Measurements from ENCODE around the gene EIF2B1.
A peak's percentile ranks its signal among the peaks of the same experiment; 100 is the strongest.

Gene EIF2B1

DNA sequence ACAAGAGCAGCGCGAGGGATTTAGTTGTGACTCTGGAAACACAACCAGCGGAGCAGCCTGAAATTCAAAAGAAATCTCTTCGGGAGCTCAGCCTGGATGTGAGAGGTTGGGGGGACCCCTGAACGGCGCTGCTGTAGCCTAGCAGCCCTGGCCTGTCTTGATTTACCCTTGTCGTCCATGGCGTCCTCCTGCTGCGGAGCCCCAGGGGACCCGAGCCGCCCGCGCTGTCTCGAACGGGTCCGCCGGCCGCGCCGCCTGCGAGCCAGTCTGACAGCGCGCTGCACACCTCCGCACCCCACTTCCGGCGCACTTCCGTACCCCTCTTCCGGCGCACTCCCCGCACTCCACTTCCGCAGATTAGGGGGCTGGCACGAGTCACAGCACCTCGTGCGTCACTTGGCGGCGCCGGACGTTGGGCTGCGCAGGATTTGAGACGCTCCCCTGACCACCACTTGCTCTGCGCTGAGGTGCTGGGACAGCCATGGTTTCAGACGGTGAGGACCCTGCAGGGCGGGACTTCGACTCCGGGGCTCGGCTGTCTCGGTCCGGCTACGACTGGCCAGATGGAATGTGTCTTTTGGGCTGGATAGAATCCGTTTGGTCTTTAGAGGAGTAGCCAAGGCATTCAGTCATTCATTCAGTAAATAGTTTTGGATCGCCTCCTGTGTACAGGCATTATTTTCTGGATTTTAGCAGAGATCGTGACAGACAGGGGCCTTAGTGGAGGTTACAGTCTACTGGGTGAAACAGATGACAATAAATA is at the start of gene EIF2B1, which contains the start of gene GTF2H3:
Gene EIF2B1, minus strand, starts transcription at position 308 of the 763 bp plus-strand sequence. Its CDS starts 129 bp downstream, at position 179.
Gene GTF2H3, plus strand, starts transcription at position 451 of the 763 bp plus-strand sequence. Its CDS starts 31 bp downstream, at position 482.
- DNase-seq, result peak; percentile 93

DNA sequence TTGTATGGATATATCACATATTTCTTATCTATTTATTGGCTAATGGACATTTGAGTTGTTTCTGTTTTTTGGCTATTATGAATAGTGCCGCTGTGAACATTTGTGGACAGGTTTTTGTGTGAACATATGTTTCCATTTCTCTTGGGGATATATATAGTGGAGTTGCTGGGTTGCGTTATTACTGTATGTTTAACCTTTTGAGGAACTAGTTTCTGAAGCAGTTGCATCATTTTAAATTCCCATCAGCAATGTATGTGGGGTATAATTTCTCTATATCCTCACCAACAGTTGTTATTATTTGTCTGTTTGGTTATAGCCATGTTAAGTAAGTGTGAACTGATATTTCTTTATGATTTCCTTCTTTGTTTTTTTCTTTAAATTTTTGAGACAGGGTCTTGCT is 48.1 kb upstream of the EIF2B1 start:
- DNase-seq, result no peak

DNA sequence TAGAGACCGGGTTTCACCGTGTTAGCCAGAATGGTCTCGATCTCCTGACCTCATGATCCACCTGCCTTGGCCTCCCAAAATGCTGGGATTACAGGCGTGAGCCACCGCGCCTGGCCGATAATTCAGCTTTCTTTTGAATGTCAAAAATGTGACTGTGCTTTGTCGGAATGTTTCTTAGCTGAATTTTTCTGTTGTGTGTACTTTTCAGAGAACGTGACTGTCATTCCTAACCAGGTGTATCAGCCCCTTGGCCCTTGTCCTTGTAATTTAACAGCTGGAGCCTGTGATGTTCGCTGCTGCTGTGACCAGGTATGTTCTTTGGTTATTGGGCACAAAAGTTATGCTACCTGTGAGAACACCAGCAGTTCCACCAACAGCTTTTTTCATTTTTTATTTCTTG is 45.5 kb upstream of the EIF2B1 start:
- no peak for DNase-seq

GRCh38 chr12:123676616-123677320 is 43.3 kb upstream of the EIF2B1 start:
- DNase-seq, result no peak

DNA sequence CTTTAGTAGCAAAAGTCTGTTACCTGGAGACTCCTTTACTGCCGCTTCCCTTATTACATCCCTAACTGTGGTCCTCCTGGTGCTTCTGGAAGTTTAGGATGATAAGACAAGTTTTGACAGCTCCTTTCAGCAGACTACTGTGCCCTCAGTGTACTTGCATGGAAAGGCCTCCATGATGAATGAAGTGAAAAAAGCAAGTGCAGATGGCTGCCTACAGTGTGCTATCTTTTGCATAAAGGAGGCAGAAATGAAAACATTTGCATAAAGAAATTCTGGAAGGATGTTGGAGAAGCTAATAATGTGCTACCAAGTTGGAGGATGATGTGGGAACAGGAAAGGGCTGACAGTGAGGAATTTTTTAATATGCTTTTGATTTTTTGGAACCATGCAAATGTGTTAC is 42.0 kb upstream of the EIF2B1 start:
- DNase-seq, result no peak

DNA sequence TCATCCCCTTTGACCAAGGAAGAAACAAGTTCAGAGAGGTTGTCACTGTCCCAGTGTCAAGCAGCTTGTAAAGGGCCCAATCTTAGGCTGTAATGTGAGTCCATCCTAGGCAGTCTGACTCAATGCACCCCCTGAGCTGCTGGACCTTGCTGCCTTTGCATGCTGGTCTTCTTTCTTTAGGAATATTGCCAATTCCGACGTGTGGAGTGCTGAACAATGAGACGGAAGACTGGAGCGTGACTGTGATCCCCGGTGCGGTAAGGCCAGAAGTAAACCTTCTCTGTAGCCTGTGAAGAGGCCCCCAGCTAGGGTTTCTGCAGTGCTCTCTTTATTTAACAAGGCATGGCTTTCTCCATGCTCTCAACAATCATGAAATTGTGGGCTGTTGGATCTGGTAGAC is 38.4 kb upstream of the EIF2B1 start:
- no peak for DNase-seq

DNA sequence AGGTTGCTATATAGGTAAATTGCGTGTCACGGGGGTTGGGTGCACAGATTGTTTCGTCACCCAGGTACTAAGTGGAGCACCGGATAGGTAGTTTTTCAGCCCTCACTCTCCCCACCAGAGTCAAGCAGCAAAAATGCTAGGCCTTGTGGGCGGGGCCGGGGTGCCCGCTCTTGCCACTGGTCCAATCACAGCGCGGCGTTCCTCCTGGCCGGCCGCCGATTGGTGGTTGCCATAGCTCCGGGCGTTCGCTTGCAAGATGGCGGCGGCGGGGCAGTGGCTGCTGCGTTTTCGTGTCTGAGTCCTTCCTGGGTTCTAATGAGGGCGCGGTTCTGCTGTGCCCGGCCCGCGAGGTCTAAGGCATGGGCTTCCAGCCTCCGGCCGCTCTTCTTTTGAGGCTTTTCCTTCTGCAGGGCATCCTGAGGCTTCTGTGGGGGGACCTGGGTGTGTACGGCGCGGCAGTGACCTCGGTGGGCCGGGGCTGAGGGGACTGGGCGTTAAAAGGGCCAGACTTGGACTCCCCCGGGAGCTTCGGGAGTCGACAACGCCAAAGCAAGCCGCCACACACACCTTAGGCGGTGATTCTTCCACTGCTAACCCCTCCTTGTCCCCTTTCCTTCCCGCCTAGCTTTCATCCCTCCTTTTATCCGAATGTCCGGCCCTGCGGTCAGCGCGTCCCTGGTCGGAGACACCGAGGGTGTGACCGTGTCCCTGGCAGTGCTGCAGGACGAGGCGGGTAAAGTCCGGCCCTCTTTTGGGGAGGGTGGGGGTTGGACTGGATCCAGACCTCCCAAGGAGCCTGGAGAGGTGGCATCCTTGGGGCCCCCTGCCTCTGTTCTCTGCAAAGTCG is 37.6 kb upstream of the EIF2B1 start, which contains the start of gene TCTN2:
Gene TCTN2, plus strand, starts transcription at position 232 of the 847 bp plus-strand sequence. Its CDS starts 128 bp downstream, at position 360.
- DNase-seq, result peak; percentile 91

GRCh38 chr12:123667771-123668170 is 34.3 kb upstream of the EIF2B1 start:
- DNase-seq, result no peak

DNA sequence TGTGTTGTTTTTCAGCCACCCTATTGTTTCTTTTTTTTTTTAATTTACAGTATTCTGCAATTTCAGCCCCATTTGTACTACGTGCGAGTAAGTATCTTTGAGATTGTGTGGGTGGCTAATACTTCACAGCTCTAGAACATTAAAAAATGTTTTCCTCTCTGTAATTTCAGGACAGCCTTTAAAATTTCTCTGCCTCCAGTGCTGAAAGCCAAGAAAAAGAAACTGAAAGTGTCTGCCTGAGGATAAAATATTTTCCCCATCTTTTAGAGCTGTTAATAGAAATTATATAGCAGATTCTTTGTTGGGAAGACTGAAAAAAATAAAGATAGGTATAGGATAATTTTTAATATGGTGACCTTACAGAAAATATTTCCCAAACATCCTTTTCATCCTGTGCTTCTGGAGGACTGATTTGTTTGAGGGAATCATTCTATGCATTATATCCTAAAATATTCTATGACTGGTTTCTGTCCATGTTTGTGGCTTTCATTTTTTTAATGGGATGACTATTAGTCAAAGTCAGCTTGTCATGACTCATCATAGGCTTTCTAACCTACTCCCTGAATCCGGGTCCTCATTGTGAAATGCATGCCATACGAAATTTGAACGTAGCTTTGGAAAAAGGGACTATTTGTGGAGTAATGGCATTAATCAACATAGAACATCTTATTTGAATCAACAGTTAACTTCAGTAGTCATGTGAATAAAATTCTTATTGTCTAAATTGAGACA is 26.7 kb upstream of the EIF2B1 start:
- no peak for DNase-seq

DNA sequence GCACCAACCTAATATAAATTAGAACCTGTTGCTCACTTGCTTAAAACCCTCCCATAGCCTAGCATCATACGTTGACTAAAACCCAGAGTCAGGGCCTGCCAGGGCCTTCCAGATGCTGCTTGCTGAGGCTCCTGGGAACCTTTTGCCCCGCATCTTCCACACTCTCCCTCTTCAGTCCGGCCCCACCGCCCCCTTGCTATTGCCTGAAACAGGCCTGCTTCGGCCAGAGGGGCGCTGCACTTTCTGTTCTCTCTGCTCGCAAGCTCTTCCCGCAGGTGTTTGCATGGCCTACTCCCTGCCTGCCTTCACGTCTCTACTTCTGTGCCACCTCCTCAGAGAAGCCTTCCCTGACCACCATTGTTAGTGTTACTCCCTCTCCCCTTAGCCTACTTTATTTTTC is 23.7 kb upstream of the EIF2B1 start:
- no peak for DNase-seq

GRCh38 chr12:123656392-123656791 is 22.9 kb upstream of the EIF2B1 start:
- no peak for DNase-seq

- DNase-seq, result no peak
Measured at GRCh38 chr12:123655420-123655819, 21.9 kb upstream of the EIF2B1 start.

- no peak for DNase-seq
Measured at GRCh38 chr12:123654129-123654701, 20.7 kb upstream of the EIF2B1 start.

DNA sequence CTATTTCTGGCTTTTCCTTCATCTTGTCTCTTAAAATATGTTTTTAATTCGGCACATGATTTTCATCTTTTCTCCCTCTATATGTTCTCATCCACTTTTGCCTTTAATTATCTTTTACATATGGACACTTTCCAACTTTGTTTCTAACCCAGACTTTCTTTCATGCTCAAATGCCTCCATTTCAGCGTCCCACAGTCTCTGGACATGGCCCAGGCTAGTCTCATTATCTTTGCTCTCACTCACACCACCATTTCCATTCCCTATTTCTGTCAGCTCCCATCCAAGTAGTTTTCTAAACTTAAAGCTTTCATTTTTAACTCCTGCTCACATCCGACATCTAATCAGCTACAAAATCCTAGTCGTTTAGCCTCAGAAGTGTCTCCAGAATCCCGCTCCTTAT is 14.9 kb upstream of the EIF2B1 start:
- no peak for DNase-seq

- no peak for DNase-seq
Measured at GRCh38 chr12:123645878-123646277, 12.4 kb upstream of the EIF2B1 start.

- DNase-seq, result no peak
Measured at GRCh38 chr12:123645380-123645779, 11.9 kb upstream of the EIF2B1 start.

GRCh38 chr12:123643911-123644310 is 10.4 kb upstream of the EIF2B1 start:
- DNase-seq, result no peak

DNA sequence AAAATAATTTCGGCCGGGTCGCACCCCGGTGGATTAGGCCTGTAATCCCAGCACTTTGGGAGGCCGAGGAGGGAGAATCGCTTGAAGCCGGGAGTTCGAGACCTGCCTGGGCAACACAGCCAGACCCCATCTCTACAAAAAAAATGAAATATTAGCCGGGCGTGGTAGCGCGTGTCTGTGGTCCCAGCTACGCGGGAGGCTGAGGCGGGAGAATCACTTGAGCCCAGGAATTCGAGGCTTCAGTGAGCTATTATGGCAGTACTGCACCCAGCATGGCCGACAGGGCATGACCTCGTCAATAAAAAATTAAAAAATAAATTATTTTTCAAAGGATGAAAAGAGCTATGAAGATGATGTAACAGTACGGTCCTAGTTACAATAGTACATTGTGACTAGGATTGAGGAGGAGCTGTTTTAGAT is 666 bp upstream of the EIF2B1 start:
- no peak for DNase-seq

GRCh38 chr12:123621619-123622530 is 11.6 kb downstream of the EIF2B1 start:
- DNase-seq, result no peak

GRCh38 chr12:123621101-123621500 is 12.4 kb downstream of the EIF2B1 start:
- no peak for DNase-seq

- no peak for DNase-seq
Measured at GRCh38 chr12:123617580-123617979, 15.9 kb downstream of the EIF2B1 start.
